ENCODE data around the gene CYP26B1. TPM values are rescaled to one million over a fixed set of nuclear protein-coding genes. Genes with fewer than 3 reads are reported as not detected.

The CYP26B1 gene
- total and polyA plus RNA-seq, 2 experiments from 2014 or later, result 3.9 to 6.5 TPM

DNA sequence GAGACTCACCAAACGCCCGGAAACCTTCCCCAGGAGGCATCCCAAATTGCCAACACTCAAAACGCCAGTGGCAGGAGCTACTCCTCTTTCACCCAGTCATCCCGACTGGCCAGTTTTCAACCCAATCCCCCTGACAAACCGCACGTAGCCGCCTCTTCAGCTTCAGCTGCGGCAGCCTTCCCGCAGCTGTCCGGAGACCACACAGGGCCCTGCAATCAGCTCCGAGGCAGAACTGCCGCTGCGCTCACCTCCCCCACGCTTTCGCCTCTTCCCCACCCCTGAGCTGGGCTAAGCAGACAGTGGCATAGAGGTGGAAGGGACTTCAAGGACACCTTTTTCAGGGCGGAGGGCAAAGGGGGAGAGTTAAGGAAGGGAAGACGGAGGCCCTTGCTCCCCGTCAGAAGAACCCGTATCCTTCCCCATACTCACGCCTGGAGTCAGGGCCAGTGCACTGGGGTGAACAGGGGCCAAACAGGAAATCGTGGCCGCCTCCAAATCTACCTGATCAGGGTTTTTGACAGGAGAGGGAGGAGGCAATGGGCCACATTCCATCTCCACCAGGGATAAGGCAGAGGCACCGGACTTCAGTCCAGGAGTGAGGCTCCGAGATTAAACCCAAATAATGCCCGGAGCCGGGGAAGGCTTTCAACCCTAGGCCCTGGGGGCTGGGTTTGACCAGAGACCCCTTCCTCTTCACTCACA, 16.9 kb downstream of the CYP26B1 start:
- Histone ChIP-seq H3K4me2 (no peak overlapping the region), H4K20me1 (ENCODE audit: insufficient read depth, poor library complexity, severe bottlenecking) (no peaks in the 10 kb centered on the region), H3K4me1 (ENCODE audit: insufficient read depth) (peaks cover 10% of the 10 kb centered on the region), H3K9me3 (ENCODE audit: low read depth) (no peaks in the 10 kb centered on the region), H3K79me2 (no peaks in the 10 kb centered on the region), H3K9me2 (replicated peaks; ENCODE audit: insufficient read depth) (no peaks in the 10 kb centered on the region), H3K36me3 (replicated peaks; ENCODE audit: insufficient read depth, low read depth) (no peaks in the 10 kb centered on the region), H3K4me3 (no peak overlapping the region), H3K27me3 (peaks cover 4% of the 10 kb centered on the region), H3K27ac (peak overlapping the region; percentile 16), H2AFZ (no peak overlapping the region)
- TF ChIP-seq, protein P1, sequence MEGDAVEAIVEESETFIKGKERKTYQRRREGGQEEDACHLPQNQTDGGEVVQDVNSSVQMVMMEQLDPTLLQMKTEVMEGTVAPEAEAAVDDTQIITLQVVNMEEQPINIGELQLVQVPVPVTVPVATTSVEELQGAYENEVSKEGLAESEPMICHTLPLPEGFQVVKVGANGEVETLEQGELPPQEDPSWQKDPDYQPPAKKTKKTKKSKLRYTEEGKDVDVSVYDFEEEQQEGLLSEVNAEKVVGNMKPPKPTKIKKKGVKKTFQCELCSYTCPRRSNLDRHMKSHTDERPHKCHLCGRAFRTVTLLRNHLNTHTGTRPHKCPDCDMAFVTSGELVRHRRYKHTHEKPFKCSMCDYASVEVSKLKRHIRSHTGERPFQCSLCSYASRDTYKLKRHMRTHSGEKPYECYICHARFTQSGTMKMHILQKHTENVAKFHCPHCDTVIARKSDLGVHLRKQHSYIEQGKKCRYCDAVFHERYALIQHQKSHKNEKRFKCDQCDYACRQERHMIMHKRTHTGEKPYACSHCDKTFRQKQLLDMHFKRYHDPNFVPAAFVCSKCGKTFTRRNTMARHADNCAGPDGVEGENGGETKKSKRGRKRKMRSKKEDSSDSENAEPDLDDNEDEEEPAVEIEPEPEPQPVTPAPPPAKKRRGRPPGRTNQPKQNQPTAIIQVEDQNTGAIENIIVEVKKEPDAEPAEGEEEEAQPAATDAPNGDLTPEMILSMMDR (IDR thresholded peaks at IDR 0.05; ENCODE audit: poor library complexity), result no peak
- TF ChIP-seq EZH2 (IDR thresholded peaks at IDR 0.05; ENCODE audit: borderline replicate concordance), result no peak
- no peak for TF ChIP-seq EZH2phosphoT487 (IDR thresholded peaks at IDR 0.05; ENCODE audit: low read depth, severe bottlenecking, unreplicated experiment)
- WGBS (ENCODE audit: low lambda C conversion rate, missing lambda C conversion rate), result 63% methylated on average over 26 of the region's 26 CpGs
- DNase-seq (ENCODE audit: low spot score), result no peak

DNA sequence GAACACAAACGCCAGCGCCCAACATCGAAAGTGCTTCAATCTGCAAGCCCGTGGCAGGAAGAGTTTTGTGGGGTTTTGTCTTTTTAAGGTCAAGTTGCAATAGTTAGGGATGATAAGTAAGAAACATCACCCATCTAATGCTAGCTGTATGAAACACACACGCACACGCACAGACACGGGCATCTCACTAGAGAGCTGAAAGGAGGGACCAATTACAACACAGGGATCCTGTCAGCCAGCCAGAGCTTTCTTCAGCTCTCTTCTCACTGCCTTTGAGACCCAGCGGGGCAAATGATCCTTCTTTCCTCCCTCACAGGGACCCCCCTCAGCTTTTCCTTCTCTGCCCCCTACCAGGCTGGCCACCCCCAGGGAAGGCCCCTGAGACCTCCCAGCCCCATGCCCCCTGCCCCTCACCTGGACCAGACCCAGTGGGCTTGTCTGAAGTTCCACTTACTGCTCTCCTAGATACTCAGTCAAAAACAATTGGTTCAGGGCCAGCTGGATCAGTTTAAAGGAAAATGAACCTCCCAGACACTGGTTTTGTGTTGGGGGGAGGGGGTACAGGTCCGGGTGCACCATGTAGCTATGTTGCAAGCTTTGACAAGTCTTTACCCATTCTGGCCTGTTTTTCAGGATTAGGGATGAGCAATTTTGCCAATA, 17.9 kb downstream of the CYP26B1 start:
- no peaks in the 10 kb centered on the region for H3K36me3 ChIP-seq (replicated peaks; ENCODE audit: insufficient read depth, low read depth)
- no peaks in the 10 kb centered on the region for H3K9me3 ChIP-seq (ENCODE audit: low read depth)
- DNase-seq (ENCODE audit: low spot score), result no peak
- WGBS (ENCODE audit: low lambda C conversion rate, missing lambda C conversion rate), result 86% methylated on average over 9 of the region's 9 CpGs
- H4K20me1 ChIP-seq (ENCODE audit: insufficient read depth, poor library complexity, severe bottlenecking), result no peaks in the 10 kb centered on the region
- H3K4me1 ChIP-seq (ENCODE audit: insufficient read depth), result peaks cover 10% of the 10 kb centered on the region
- H3K79me2 ChIP-seq, result no peaks in the 10 kb centered on the region
- H3K27ac ChIP-seq, result peak overlapping the region; percentile 46
- peaks cover 4% of the 10 kb centered on the region for H3K27me3 ChIP-seq
- H2AFZ ChIP-seq, result no peak overlapping the region
- no peak for TF ChIP-seq EZH2 (IDR thresholded peaks at IDR 0.05; ENCODE audit: borderline replicate concordance)
- TF ChIP-seq, protein P1 (IDR thresholded peaks at IDR 0.05; ENCODE audit: poor library complexity), result no peak
- TF ChIP-seq EZH2phosphoT487 (IDR thresholded peaks at IDR 0.05; ENCODE audit: low read depth, severe bottlenecking, unreplicated experiment), result no peak
- no peak overlapping the region for H3K4me3 ChIP-seq
- no peaks in the 10 kb centered on the region for H3K9me2 ChIP-seq (replicated peaks; ENCODE audit: insufficient read depth)
- H3K4me2 ChIP-seq, result no peak overlapping the region

DNA sequence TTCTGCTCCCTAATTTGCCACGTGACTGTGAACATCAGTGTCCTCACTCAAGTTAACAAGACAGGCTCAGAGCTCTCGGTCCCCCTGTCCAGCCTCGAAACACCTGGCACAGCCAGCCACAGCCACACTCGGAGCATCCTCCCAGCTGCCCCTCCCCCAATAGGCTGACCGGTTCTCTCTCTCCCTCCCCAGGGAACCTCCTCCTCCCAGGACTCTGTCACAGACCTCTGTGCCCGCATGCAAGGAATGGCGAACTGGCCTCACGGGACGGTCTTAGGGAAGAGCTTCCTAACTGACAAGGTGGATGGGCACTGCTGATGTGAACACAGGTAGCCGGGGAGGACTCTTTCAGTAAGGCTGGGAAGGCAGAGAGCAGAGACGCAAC, 18.8 kb downstream of the CYP26B1 start:
- no peaks in the 10 kb centered on the region for H4K20me1 ChIP-seq (ENCODE audit: insufficient read depth, poor library complexity, severe bottlenecking)
- no peak overlapping the region for H3K4me2 ChIP-seq
- peaks cover 4% of the 10 kb centered on the region for H3K27me3 ChIP-seq
- no peaks in the 10 kb centered on the region for H3K79me2 ChIP-seq
- no peaks in the 10 kb centered on the region for H3K9me3 ChIP-seq (ENCODE audit: low read depth)
- no peaks in the 10 kb centered on the region for H3K36me3 ChIP-seq (replicated peaks; ENCODE audit: insufficient read depth, low read depth)
- no peak overlapping the region for H3K27ac ChIP-seq
- H3K4me3 ChIP-seq, result no peak overlapping the region
- no peak for DNase-seq (ENCODE audit: low spot score)
- 86% methylated on average over 11 of the region's 11 CpGs for WGBS (ENCODE audit: low lambda C conversion rate, missing lambda C conversion rate)
- H3K9me2 ChIP-seq (replicated peaks; ENCODE audit: insufficient read depth), result no peaks in the 10 kb centered on the region
- TF ChIP-seq, protein P1 (IDR thresholded peaks at IDR 0.05; ENCODE audit: poor library complexity), result no peak
- TF ChIP-seq EZH2 (IDR thresholded peaks at IDR 0.05; ENCODE audit: borderline replicate concordance) (no peak), EZH2phosphoT487 (IDR thresholded peaks at IDR 0.05; ENCODE audit: low read depth, severe bottlenecking, unreplicated experiment) (no peak)
- no peak overlapping the region for H2AFZ ChIP-seq
- peaks cover 10% of the 10 kb centered on the region for H3K4me1 ChIP-seq (ENCODE audit: insufficient read depth)
